ENCODE measurements around the gene AKT3. TPM values are rescaled to one million over a fixed set of nuclear protein-coding genes. Genes with fewer than 3 reads are reported as not detected.

The AKT3 gene
- polyA plus RNA-seq, 3 donors, result 0.81 to 1.7 (median 1.4) TPM

DNA sequence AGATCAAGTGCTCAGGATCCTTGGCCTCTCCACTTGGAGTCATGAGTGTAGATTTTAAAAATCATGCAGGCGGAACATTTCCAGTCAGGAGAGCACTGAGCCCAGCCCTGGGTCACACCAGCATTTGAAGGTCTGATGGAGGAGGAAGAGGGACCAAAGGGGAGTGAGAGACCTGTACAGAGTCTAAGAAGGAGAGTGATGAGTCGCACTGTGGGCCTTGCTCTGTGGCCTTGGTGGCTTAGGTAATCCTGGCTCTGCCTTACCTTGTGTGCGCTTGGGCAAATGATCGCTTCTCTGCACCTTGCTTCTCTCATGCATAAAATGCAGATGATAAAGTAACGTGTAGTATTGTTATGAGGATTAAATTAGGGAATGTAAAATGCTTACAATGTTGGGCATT is 368.9 kb downstream of the AKT3 start:
- no peak overlapping the region for H3K9ac ChIP-seq (ENCODE audit: insufficient read depth, low read length, poor library complexity, severe bottlenecking)
- peaks cover 2 to 13% (median 9%) of the 10 kb centered on the region in 3 donors for H3K27me3 Mint-ChIP-seq (ENCODE audit: low read depth in 3 of 3)
- no peaks in the 10 kb centered on the region for H3K79me2 ChIP-seq (ENCODE audit: insufficient read depth, low read length)
- no peak overlapping the region for H3K27ac ChIP-seq (ENCODE audit: low read depth in 1 of 2, low read length in 2 of 2)
- intact Hi-C loops (cut with micrococcal nuclease), result no loop called here
- H3K36me3 Mint-ChIP-seq, result peaks cover 11 to 14% of the 10 kb centered on the region in 2 donors
- no peaks in the 10 kb centered on the region for H4K20me1 ChIP-seq (ENCODE audit: insufficient read depth, low read length)
- H3K36me3 ChIP-seq (replicated peaks in 1 of 2; ENCODE audit: control insufficient read depth in 1 of 2, insufficient read depth in 2 of 2, low read length in 2 of 2), result no peaks in the 10 kb centered on the region
- H3K4me3 ChIP-seq (replicated peaks in 1 of 3; ENCODE audit: low read depth in 2 of 3, low read length in 3 of 3), result no peak overlapping the region
- H3K4me3 Mint-ChIP-seq, result no peak overlapping the region
- peak overlapping the region in 1 of 7 donors; percentile 9 for H3K27ac Mint-ChIP-seq
- no peak for DNase-seq
- peaks cover 46% of the 10 kb centered on the region for H3K4me1 Mint-ChIP-seq
- H2AFZ ChIP-seq (ENCODE audit: insufficient read depth, low read depth, low read length, poor library complexity, severe bottlenecking), result no peak overlapping the region
- TF ChIP-seq, protein P1, sequence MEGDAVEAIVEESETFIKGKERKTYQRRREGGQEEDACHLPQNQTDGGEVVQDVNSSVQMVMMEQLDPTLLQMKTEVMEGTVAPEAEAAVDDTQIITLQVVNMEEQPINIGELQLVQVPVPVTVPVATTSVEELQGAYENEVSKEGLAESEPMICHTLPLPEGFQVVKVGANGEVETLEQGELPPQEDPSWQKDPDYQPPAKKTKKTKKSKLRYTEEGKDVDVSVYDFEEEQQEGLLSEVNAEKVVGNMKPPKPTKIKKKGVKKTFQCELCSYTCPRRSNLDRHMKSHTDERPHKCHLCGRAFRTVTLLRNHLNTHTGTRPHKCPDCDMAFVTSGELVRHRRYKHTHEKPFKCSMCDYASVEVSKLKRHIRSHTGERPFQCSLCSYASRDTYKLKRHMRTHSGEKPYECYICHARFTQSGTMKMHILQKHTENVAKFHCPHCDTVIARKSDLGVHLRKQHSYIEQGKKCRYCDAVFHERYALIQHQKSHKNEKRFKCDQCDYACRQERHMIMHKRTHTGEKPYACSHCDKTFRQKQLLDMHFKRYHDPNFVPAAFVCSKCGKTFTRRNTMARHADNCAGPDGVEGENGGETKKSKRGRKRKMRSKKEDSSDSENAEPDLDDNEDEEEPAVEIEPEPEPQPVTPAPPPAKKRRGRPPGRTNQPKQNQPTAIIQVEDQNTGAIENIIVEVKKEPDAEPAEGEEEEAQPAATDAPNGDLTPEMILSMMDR (IDR thresholded peaks at IDR 0.05), result no peak
- peaks cover 41 to 50% of the 10 kb centered on the region in 2 donors for H3K4me1 ChIP-seq (ENCODE audit: control insufficient read depth in 1 of 2, insufficient read depth in 2 of 2, low read length in 2 of 2)
- no peak overlapping the region for H3K4me2 ChIP-seq (replicated peaks; ENCODE audit: extremely low read depth, low read length, poor library complexity, severe bottlenecking)
- no peaks in the 10 kb centered on the region for H3K9me3 ChIP-seq (replicated peaks in 1 of 2; ENCODE audit: control insufficient read depth in 1 of 2, insufficient read depth in 1 of 2, low read length in 2 of 2)
- H3K9me3 Mint-ChIP-seq, result peaks cover 0 to 3% (median 0%) of the 10 kb centered on the region in 7 donors
- peaks cover 0 to 2% of the 10 kb centered on the region in 2 donors for H3K27me3 ChIP-seq (ENCODE audit: control insufficient read depth in 2 of 2, insufficient read depth in 2 of 2, low read length in 2 of 2)
- 95% methylated on average over 3 of the region's 5 CpGs for WGBS (ENCODE audit: insufficient coverage)

GRCh38 chr1:243477731-243478290 is 372.2 kb downstream of the AKT3 start:
- Mint-ChIP-seq H3K36me3 (peaks cover 5 to 18% of the 10 kb centered on the region in 2 donors), H3K4me1 (peaks cover 55% of the 10 kb centered on the region), H3K9me3 (peaks cover 0 to 3% (median 0%) of the 10 kb centered on the region in 7 donors), H3K27ac (peak overlapping the region; percentile 53 to 93 (median 77)), H3K27me3 (ENCODE audit: low read depth in 3 of 3) (peaks cover 0 to 5% (median 3%) of the 10 kb centered on the region in 3 donors), H3K4me3 (peak overlapping the region in 1 of 2 donors; percentile 48)
- peak; percentile 62 to 81 (median 73) for DNase-seq
- intact Hi-C loops (cut with micrococcal nuclease), result loop anchor here in 1 of 2 donors (10.0 kb wide), 3 partner anchors 193 to 567 kb away; no protein-coding TSS in a partner anchor
- Histone ChIP-seq H3K27ac (ENCODE audit: low read depth in 1 of 2, low read length in 2 of 2) (peak overlapping the region; percentile 34 to 41), H3K4me1 (ENCODE audit: control insufficient read depth in 1 of 2, insufficient read depth in 2 of 2, low read length in 2 of 2) (peaks cover 47 to 56% of the 10 kb centered on the region in 2 donors), H3K9me3 (replicated peaks in 1 of 2; ENCODE audit: control insufficient read depth in 1 of 2, insufficient read depth in 1 of 2, low read length in 2 of 2) (no peaks in the 10 kb centered on the region), H3K36me3 (replicated peaks in 1 of 2; ENCODE audit: control insufficient read depth in 1 of 2, insufficient read depth in 2 of 2, low read length in 2 of 2) (no peaks in the 10 kb centered on the region), H3K4me3 (replicated peaks in 1 of 3; ENCODE audit: low read depth in 2 of 3, low read length in 3 of 3) (peak overlapping the region in 1 of 3 experiments; percentile 2), H2AFZ (ENCODE audit: insufficient read depth, low read depth, low read length, poor library complexity, severe bottlenecking) (no peak overlapping the region), H3K9ac (ENCODE audit: insufficient read depth, low read length, poor library complexity, severe bottlenecking) (no peak overlapping the region), H4K20me1 (ENCODE audit: insufficient read depth, low read length) (no peaks in the 10 kb centered on the region), H3K4me2 (replicated peaks; ENCODE audit: extremely low read depth, low read length, poor library complexity, severe bottlenecking) (peak overlapping the region; percentile 29), H3K79me2 (ENCODE audit: insufficient read depth, low read length) (peaks cover 10% of the 10 kb centered on the region), H3K27me3 (ENCODE audit: control insufficient read depth in 2 of 2, insufficient read depth in 2 of 2, low read length in 2 of 2) (no peaks in the 10 kb centered on the region)
- 67% methylated on average over 1 of the region's 7 CpGs for WGBS (ENCODE audit: insufficient coverage)
- TF ChIP-seq, protein P1 (IDR thresholded peaks at IDR 0.05), result no peak

Data from CD14-positive monocyte (primary cell).